Dermis blood vessel endothelial cell (primary cell): ENCODE results near the gene SMARCAD1. TPM values are rescaled to one million over a fixed set of nuclear protein-coding genes. Genes with fewer than 3 reads are reported as not detected.

ENCODE experiments used
- DNase-seq: peaks from one replicate; pipeline ENCODE4 v3.0.0; 2010
- total RNA-seq: library from RNA; depleted of rRNA; stranded (reverse); fragments of >200 nt; gene quantifications from 2 replicates; pipeline ENCODE4 v1.2.3, GENCODE V29; 2014

Gene SMARCAD1, protein sequence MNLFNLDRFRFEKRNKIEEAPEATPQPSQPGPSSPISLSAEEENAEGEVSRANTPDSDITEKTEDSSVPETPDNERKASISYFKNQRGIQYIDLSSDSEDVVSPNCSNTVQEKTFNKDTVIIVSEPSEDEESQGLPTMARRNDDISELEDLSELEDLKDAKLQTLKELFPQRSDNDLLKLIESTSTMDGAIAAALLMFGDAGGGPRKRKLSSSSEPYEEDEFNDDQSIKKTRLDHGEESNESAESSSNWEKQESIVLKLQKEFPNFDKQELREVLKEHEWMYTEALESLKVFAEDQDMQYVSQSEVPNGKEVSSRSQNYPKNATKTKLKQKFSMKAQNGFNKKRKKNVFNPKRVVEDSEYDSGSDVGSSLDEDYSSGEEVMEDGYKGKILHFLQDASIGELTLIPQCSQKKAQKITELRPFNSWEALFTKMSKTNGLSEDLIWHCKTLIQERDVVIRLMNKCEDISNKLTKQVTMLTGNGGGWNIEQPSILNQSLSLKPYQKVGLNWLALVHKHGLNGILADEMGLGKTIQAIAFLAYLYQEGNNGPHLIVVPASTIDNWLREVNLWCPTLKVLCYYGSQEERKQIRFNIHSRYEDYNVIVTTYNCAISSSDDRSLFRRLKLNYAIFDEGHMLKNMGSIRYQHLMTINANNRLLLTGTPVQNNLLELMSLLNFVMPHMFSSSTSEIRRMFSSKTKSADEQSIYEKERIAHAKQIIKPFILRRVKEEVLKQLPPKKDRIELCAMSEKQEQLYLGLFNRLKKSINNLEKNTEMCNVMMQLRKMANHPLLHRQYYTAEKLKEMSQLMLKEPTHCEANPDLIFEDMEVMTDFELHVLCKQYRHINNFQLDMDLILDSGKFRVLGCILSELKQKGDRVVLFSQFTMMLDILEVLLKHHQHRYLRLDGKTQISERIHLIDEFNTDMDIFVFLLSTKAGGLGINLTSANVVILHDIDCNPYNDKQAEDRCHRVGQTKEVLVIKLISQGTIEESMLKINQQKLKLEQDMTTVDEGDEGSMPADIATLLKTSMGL
- 45.9 and 53.6 TPM in 2 replicates for total RNA-seq

DNA sequence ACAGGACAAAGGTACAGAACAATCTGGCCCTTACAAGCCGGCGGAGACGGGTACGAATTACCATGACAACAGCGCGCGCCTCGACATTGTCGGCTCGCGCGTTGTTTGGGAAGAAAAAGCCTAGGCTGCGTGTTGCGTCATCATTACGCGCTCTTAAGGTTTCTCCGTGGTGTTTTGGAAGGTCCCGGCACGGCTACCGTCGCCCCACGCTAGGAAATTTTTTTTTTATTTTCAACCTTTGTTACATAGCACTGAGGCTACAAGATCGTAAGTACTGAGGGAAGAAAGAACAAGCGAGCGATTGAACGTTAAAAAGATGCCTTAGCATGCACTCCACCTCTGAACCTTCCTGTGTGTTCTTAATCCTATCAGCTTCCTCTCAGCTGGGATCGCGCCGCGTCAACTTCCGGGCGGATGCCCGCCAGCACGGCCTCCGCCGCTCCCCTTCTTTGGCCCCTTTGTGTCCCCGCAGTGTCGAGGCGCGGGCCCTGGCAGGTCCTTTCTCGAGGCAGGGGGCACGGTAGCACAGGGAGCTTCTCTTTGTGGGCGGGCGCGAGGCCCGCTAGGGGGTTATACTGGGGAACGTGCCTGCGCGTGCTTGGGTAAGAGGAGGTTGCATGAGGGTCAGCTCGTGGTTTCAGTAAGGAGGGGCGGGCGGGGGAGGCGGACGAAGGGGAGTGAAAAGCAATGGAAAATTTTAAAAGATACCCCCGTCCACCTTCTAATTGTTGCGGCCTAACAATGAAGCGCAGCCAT is at the start of gene SMARCAD1:
Gene SMARCAD1, plus strand, starts transcription at position 397 of the 756 bp plus-strand sequence. CDS start 530 bp downstream, outside the sequence.
- DNase-seq: peak; percentile 98

DNA sequence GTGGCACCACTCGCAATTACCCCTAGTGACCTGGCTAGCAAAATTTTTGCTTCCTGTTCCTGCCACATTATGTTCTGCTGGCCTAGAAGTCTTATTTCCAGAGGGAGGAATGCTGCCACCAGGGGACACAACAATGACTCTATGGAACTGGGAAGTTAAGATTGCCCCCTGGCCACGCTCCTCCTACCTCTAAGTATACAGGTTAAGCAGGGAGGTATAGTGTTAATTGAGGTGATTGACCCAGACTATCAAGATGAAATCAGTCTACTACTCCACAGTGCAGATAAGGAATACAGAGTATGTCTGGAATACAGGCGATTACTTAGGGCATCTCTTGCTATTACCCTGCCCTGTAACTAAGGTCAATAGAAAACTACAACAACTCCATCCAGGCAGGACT is 48.8 kb upstream of the SMARCAD1 start:
- no peak for DNase-seq

DNA sequence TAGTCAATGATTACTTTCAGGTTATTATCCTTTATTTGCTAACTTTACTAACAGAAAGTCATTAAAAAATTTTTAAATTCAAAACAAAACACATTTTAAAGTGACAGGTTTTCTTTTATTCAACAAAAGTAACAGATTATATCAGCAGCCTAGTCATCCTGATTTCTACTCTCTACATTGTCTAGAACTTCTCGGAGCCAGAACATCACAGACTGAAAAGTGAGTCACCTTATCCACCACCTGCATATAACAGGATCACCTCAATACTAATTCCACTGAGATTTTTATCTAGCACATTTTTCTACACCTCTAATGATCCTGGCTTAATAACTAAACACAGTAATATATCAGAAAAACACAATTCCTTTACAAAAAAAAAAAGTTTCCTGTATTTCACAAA is 47.9 kb upstream of the SMARCAD1 start:
- DNase-seq: no peak

DNA sequence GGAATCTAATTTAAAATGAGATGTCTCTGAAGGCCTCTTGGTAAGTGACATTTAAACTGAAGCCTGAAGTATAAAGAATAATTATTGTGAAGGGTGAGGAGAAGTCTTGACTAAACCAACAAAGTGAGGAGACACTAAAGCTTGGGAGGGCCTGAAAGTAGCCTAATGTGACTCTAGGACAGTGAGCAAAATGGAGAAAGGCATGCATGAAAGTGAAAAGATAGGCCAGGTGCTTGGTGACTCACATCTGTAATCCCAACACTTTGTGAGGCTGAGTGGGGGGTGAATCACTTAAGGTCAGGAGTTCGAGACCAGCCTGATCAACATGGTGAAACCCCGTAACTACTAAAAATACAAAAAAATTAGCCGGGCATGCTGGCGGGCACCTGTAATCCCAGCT is 46.9 kb upstream of the SMARCAD1 start:
- no peak for DNase-seq

DNA sequence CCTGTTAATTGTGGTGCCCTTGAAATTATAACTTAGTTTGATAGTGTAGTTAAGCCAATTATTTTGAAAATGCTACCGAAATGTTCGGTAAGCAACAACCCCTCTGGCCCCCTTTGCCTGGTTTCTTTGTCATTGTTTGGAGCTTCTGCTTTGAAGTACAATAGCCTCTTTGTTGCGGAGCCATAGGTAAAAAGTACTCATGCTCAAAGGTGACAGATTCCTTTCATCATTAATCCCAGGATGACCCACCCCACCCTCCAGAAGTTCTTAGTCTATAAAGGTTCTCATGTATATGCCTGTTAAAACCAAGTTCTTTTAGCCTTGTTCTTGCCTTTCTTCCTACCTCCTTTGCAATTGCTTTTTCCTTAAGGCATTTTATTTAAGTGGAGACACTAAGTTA is 42.4 kb upstream of the SMARCAD1 start:
- no peak for DNase-seq

DNA sequence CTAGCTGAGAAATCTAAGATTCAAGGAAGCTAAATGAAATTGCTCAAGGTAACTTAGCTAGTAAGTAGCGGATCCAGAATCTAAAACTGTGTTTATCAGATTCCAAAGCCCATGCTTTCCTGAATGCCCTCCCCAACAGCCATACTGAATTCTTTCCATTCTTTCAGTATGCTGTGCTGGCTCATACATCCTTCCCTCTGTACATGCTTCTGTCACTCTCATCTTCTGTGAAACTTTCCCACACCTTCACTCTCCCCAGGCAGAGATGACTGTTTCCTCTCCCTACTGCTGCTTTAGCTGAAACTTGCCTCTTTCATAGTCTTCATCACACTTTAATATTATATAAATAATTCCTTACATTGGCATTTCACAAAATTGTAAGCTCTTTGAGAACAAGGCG is 39.3 kb upstream of the SMARCAD1 start:
- no peak for DNase-seq

DNA sequence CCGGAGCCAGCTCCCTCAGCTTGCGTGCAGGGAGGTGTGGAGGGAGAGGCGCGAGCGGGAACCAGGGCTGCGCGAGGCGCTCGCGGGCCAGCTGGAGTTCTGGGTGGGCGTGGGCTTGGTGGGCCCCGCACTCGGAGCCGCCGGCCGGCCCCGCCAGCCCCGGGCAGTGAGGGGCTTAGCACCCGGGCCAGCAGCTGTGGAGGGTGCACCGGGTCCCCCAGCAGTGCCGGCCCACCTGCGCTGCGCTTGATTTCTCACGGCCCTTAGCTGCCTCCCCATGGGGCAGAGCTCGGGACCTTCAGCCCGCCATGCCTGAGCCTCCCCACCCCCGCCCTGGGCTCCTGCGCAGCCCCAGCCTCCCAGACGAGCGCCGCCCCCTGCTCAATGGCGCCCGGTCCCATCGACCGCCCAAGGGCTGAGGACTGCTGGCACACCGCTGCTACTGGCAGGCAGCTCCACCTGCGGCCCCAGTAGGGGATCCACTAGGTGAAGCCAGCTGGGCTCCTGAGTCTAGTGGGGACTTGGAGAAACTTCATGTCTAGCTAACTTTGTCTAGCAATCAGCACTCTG is 37.8 kb upstream of the SMARCAD1 start:
- DNase-seq: no peak

DNA sequence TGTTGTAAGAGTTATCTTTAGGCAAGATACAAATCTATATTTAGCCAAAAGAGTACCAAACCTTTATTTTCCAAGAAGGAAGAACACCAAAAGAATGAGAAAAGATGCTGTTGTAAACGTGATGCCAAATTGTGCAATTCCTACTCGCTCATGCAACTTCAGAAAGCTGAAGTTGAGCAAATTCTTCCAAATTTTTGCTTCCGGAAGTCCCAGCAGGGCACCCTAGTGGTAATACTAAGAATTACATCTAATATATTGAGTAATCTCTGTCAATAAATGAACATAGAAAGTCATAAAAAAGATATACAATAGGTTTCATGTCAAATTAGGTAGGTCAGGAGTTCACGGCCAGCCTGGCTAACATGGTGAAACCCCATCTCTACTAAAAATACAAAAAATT is 36.0 kb upstream of the SMARCAD1 start:
- peak; percentile 5 for DNase-seq

DNA sequence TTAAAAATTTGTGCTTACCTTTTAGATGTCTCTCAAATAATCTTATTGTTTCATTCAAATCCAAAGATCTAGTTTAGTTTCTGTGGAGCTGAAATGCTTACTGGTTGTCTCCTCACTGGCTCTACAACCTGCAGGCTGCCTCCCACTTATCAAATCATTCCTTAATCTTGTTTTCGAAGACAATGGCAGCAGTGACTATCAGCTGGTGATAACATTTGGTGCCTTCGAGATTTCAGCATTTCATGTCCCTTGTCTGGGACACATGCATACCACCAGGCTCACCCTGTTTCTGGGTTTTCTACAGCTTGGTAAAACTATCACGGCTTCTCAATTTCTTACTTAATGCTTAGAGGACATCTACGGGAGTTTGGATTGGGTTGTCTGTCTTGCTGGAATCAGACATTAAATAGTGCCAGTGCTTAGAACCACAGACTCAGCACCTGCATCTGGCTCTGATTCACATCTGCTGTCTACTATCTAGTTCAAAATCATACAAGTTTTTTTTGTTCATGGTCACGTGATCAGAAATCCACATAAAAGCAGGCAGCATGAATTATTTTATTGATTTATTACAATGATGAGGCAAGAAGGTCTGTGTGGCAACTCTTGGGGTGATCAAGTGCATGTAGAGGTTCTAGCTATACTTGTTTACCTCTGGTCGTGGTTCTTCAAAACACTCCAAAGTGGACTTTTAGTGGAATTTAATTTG is 32.0 kb upstream of the SMARCAD1 start:
- DNase-seq: no peak

DNA sequence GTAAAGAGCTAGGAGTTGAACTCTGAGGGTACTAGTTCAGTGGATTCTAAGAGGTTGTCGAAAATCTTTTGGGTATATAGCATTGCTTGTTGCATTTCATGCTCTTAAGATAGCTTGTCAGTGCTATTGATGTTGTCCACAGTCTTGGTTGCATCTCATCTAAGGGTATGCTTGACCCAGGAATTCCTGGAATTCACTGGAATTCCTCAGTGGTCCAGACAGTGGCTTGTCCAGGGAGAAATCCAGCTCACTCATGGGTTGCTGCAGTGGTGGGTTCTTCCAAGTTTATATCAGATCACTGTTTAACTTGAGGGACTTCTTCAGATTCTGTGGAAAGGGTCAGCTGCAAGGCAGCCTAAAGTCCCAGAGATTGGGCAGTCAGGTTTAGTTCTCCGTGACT is 29.8 kb upstream of the SMARCAD1 start:
- no peak for DNase-seq

DNA sequence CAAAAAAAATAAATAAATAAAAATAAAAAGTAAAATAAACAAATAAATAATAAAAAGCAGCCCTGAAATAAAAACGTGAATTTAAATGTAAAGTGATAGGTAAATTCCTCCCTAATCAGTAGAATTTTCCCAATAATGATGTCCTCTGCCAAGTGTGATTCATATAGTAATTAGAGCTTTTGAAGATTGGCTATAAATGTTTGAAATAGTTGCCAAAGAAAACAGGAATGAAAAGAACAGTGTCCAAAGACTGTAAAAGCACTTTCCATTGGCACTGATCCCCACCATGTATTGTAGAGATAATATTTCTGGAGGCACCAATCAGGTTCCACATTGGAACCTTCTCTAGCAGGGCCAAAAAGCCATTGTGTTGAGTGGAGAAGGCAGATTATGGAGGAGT is 25.9 kb upstream of the SMARCAD1 start:
- DNase-seq: no peak

DNA sequence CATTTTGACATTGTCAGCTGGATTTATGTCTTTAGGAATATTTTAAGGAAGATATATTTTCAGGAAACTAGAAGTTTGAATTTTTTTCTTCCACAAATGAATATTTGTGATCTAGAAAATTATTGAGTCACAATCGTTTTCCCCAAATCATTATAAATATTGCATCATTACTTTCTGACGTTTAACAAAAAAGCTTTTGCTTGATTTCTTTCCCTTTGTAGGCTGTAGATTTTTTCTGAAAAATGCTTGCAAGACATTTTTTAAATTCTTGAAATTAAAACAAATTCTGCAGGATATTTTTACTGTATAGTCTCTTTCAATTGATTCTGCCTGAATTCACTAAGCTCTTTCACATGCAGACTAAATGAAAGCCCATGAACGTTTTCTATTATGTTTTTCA is 4.9 kb upstream of the SMARCAD1 start:
- DNase-seq: no peak

DNA sequence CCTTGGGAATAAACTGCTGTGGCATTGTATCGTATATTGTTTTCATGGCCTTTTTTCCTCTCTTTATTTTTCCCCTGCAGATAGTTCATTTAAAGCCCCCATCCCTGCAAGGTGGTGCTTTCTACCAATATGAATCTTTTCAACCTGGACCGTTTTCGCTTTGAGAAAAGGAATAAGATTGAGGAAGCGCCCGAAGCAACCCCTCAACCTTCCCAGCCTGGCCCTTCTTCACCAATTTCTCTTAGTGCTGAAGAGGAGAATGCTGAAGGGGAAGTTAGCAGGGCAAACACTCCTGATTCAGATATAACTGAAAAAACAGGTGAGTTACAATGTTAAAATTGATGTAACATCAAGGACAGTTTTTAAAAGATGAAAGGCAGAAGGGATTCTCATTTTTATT is 601 bp downstream of the SMARCAD1 start:
- DNase-seq: peak; percentile 17

DNA sequence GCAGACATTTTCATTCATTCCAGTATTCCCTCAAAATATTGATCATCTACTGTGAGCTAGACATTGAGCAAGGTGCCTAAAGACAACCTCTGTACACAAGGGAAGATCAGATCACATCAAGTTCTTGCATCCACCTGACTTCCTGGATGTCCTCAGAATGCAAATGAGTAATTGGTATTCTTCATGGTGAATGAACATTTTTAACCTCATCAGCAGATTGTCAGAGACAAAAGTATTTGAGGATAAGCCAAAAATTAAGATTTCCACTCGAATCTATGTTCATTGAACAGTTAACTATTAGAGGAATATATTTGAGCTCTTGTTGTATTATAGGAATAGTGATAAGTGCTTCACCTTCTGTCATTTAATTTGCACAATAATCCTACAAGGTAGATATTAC is 1.3 kb downstream of the SMARCAD1 start:
- DNase-seq: no peak

DNA sequence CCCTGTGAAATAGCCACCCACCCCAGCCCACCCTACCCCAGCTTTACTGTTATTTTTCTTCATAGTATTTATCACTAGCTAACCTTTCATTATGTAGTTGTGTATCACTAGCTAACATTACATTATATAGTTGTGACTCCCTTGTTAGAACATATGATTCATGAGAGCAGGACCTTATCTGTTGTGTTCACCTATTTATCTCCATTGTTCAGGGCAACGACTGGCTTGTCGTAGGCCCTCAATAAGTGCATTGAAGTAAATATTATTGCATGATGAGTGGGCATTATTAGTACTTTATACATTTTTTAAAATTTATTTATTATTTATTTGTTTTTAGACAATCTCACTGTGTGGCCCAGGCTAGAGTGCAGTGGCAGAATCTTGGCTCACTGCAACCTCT is 4.2 kb downstream of the SMARCAD1 start:
- DNase-seq: no peak

DNA sequence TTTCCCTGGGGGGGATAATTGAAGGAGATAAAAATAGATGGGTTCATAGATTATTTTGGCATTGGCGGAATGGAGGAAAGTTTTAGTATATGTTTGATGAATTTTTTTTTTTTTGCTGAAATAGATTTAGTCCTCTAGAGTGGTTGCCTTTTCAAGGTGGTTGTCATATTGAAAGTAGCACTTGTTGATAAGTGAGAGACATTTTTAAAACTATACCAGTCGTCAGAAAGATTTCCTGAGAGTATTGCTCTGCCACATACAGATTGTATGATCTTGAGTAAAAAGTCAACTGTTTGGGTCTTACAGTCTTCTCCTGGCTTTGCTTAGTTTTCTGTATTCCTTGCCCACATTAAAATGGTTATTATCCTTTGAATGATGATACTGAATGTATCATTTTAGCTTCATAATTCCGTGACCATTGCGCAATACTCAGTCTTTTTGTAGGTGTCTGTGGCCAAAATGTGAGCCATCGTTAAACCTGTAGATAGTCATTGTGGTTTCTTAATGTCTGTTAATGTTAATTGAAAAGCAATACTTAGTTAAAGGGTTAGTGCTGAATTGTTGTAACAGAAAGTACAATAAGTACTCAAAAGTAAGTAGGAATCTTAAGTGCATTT is 7.1 kb downstream of the SMARCAD1 start:
- DNase-seq: no peak

DNA sequence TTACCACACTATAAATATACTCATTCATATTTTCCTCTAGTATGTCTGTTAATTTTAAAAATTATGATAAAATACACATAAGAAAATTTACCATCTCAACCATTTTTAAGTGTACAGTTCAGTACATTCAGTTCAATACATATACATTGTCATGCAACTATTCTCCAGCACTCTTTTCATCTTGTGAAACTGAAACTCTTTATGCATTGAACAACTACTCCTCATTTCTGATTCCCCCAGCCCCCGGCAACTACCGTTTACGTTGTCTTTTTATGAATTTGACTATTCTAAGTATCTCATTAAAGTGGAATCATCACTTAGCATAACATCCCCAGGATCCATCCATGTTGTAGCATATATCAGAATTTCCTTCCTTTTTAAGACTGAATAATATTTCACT is 8.7 kb downstream of the SMARCAD1 start:
- DNase-seq: no peak

DNA sequence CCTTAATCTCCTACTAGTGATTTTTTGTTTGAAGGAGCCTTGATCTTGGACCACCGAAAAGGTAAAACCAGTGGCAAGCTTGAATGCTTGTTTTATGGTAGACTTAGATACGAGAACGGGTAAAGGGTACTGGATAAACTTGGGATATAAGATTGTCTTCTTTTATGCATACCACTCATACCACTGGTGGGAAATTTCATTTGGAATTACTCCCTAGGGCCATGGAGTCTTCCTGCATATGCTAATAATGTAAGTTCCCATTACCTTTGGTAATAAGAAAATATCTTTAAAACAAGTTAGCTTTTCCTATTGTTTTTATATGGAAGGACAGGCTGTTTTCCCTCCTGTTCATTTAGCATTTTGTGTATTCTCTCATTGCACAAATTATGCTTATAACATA is 11.7 kb downstream of the SMARCAD1 start:
- no peak for DNase-seq

DNA sequence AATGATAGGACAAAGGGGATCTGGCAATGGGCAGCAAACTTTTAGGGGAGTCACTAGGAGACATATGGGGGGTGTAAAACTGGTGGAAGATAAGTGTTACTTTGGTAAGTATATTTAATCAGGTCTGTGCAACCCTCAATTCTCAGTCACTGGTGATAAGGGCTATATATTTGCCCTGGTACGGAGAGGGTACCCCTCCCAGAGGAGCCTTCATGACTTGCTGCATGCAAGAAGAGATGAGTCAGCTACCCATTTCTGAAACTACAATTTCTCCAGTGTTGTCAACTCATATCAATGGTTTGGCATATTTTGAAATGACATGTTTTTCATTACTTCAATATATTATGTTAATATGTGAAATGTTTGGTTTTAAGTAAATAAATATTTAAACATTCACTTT is 14.3 kb downstream of the SMARCAD1 start:
- no peak for DNase-seq

DNA sequence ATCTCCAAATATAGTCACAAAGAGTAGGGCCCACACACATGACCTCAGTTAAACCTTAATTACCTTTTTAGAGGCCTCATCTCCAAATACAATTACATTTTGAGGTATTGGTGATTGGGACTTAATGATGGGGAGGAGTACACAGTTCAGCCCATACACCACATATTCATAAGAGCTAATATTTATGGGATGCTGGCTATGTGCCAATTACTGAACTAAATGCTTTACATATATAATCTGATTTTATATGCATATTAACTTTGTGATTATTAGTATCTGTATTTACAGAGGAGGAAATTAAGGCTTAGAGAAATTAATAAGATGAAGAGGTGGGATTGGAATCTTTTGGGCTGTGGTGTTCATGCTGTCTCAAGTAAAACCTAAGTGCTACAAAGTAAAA is 17.8 kb downstream of the SMARCAD1 start:
- DNase-seq: no peak

DNA sequence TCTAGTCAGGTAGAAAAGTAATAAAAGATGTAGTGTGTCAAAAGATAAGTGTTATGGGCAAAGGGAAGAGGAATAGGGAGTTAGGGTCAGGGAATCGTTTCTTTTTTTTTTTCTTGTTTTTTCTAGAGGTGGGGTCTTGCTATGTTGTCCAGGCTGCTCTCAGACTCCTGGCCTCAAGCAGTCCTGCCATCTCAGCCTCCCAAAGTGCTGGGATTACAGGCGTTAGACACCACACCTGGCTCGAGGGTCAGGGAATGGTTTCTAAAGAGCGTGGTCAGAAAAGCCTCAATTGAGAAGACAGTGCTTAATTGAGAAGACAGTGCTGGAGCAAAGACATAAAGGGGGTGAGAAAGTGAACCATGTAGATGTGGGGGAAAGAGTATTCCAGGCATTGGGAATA is 19.1 kb downstream of the SMARCAD1 start:
- DNase-seq: no peak
